ENCODE measurements around the gene LARP4.

LARP4 gene

DNA sequence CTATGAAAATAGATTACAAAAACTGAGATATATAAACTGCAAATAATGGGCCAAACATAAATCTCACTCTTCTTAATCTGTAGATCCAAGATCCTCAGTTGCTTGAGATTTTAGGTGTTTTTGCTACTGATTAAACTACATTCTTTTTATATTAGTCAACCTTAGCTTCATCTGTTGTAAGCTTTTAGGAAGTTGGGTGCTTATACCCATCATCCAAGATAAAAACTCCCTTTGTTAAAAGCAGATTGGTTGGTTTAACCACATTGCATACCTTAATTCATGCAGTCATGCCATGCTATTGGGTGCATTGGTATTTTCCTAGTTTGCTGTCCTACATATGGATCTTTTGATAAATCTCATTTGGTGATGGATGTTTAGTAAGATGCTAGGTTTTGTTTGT, 57.9 kb downstream of the LARP4 start:
- H3K27me3 ChIP-seq (ENCODE audit: control insufficient read depth, low read length) = no peaks in the 10 kb centered on the region
- no peaks in the 10 kb centered on the region for H3F3A ChIP-seq (ENCODE audit: control insufficient read depth, insufficient read depth)
- no peak overlapping the region for H3K4me3 ChIP-seq (ENCODE audit: low read length)
- H4K20me1 ChIP-seq (ENCODE audit: control insufficient read depth, insufficient read depth, low read depth, low read length) = no peaks in the 10 kb centered on the region
- no peaks in the 10 kb centered on the region for H3K9me3 ChIP-seq (ENCODE audit: control insufficient read depth, insufficient read depth, low read length)
- H3K4me2 ChIP-seq (ENCODE audit: low read length) = no peak overlapping the region
- no peaks in the 10 kb centered on the region for H3K79me2 ChIP-seq (ENCODE audit: control insufficient read depth, low read length)
- H3K4me1 ChIP-seq (ENCODE audit: control insufficient read depth, low read length) = no peaks in the 10 kb centered on the region
- H3K27ac ChIP-seq (ENCODE audit: low read depth, low read length) = no peak overlapping the region
- TF ChIP-seq CTCF (IDR thresholded peaks at IDR 0.05; ENCODE audit: low read depth, low read length, poor library complexity, severe bottlenecking) (no peak), EZH2phosphoT487 (IDR thresholded peaks at IDR 0.05; ENCODE audit: borderline replicate concordance, low read length) (no peak)
- peaks cover 64% of the 10 kb centered on the region for H3K36me3 ChIP-seq (ENCODE audit: control insufficient read depth, low read length)
- no peaks in the 10 kb centered on the region for H3K9me2 ChIP-seq (replicated peaks; ENCODE audit: control insufficient read depth, low read length)

DNA sequence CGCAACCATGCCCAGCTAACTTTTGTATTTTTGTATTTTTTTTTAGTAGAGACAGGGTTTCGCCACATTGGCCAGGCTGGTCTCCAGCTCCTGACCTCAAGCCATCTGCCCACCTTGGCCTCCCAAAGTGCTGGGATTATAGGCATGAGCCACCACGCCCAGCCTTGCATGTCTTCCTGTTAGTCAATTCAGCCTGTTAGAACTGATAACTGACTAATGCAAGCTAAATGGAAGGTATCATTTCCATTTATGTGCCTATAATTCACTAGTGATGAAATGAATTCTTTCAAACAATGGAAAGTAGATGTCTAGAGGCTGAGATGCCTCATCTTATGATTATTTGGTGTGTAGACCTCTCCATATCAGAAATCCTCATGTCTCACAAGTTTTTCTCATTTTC, 66.8 kb downstream of the LARP4 start:
- Histone ChIP-seq H3K4me3 (ENCODE audit: low read length) (no peak overlapping the region), H3K9me2 (replicated peaks; ENCODE audit: control insufficient read depth, low read length) (no peaks in the 10 kb centered on the region), H3K27ac (ENCODE audit: low read depth, low read length) (no peak overlapping the region), H3K4me1 (ENCODE audit: control insufficient read depth, low read length) (no peaks in the 10 kb centered on the region), H3F3A (ENCODE audit: control insufficient read depth, insufficient read depth) (peaks cover 5% of the 10 kb centered on the region), H3K4me2 (ENCODE audit: low read length) (no peak overlapping the region), H3K27me3 (ENCODE audit: control insufficient read depth, low read length) (no peaks in the 10 kb centered on the region), H4K20me1 (ENCODE audit: control insufficient read depth, insufficient read depth, low read depth, low read length) (no peaks in the 10 kb centered on the region), H3K36me3 (ENCODE audit: control insufficient read depth, low read length) (peaks cover 73% of the 10 kb centered on the region), H3K79me2 (ENCODE audit: control insufficient read depth, low read length) (no peaks in the 10 kb centered on the region), H3K9me3 (ENCODE audit: control insufficient read depth, insufficient read depth, low read length) (no peaks in the 10 kb centered on the region)
- TF ChIP-seq CTCF (IDR thresholded peaks at IDR 0.05; ENCODE audit: low read depth, low read length, poor library complexity, severe bottlenecking) (no peak), EZH2phosphoT487 (IDR thresholded peaks at IDR 0.05; ENCODE audit: borderline replicate concordance, low read length) (no peak)

- Histone ChIP-seq H4K20me1 (ENCODE audit: control insufficient read depth, insufficient read depth, low read depth, low read length) (no peaks in the 10 kb centered on the region), H3K4me1 (ENCODE audit: control insufficient read depth, low read length) (no peaks in the 10 kb centered on the region), H3K36me3 (ENCODE audit: control insufficient read depth, low read length) (peaks cover 53% of the 10 kb centered on the region), H3K27me3 (ENCODE audit: control insufficient read depth, low read length) (no peaks in the 10 kb centered on the region), H3F3A (ENCODE audit: control insufficient read depth, insufficient read depth) (peaks cover 7% of the 10 kb centered on the region; the same call in 1 of the 2 replicates), H3K9me2 (replicated peaks; ENCODE audit: control insufficient read depth, low read length) (no peaks in the 10 kb centered on the region), H3K27ac (ENCODE audit: low read depth, low read length) (no peak overlapping the region), H3K9me3 (ENCODE audit: control insufficient read depth, insufficient read depth, low read length) (no peaks in the 10 kb centered on the region), H3K4me2 (ENCODE audit: low read length) (no peak overlapping the region), H3K79me2 (ENCODE audit: control insufficient read depth, low read length) (no peaks in the 10 kb centered on the region), H3K4me3 (ENCODE audit: low read length) (no peak overlapping the region)
- TF ChIP-seq CTCF (IDR thresholded peaks at IDR 0.05; ENCODE audit: low read depth, low read length, poor library complexity, severe bottlenecking) (no peak), EZH2phosphoT487 (IDR thresholded peaks at IDR 0.05; ENCODE audit: borderline replicate concordance, low read length) (no peak)
Measured at GRCh38 chr12:50477241-50477832, 76.7 kb downstream of the LARP4 start.

Data from DOHH2 (cell line).